Stimulated activated CD8-positive, alpha-beta memory T cell treated with anti-CD3 and anti-CD28 coated beads, Interleukin-7, amount 100 ng/mL, for 24 hours (primary cell): Measurements from ENCODE around the gene EXOSC7.
"Not testable (repeated sequence)": the region's sequence is repeated elsewhere in the genome, so short reads cannot be mapped to it uniquely, and the experiment has no call there.

ENCODE experiments used
- DNase-seq: peaks from one replicate; pipeline ENCODE4 v3.0.0-alpha.2; 2020; ENCODE audit warnings: low read depth

The EXOSC7 gene

DNA sequence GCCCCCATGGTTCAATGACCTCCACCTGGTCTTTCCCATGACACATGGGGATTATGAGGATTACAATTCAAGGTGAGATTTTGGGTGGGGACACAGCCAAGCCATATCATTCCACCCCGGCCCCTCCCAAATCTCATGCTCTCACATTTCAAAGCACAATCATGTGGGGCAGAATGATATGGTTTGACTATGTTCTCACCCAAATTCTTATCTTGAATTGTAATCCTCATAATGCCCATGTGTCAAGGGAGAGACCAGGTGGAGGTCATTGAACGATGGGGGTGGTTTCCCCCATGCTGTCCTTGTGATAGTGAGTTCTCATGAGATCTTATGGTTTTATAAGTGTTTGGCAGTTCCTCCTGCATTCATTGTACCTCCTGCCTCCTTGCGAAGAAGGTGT lies 47.6 kb downstream of the EXOSC7 start:
- no peak for DNase-seq

DNA sequence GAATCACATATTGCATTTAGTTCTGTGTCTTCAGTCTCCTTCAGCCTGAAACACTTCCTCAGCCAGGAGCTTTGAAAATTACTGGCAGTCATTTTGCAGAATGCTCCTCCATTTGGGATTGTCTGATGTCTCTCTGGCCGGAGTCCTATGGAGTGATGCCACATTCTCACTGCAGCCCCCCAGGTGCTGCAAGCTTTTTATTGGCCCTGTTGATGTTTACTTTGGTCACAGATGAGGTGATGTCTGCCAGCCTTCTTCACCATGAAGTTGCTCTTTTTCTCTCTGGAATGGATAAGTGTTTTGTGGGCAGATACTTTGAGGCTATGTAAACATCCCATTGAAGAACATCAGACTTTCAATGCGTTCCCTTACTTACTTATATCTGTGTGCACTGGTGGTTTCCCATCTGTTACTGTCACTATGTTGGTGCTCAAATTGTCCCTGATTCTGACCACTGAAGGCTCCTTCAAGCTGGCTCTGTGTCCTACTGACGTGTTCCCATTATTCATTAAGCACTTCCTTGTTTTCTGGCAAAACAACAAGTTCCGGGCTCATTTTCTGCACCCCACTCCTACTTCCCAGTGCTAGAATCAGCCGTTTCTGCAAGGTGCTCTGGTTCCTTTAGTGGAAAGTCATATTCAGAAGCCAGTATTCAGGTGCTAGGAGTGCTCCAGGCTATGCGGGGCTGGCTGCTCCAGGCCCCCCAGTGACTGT lies 48.7 kb downstream of the EXOSC7 start:
- no peak for DNase-seq

DNA sequence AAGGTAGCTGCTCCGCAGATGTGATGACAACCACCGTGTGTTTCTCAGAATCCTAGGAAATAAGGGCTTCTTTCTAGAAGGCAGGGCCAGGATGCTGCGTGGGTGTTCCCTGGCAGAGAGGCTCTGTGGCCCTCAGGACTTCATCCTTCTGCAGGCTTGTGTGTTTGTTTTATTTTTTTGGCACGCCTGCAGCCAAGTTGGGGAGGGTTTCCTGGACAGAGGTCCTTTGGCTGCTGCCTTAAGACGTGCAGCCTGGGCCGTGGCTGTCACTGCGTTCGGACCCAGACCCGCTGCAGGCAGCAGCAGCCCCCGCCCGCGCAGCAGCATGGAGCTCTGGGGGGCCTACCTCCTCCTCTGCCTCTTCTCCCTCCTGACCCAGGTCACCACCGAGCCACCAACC lies 50.0 kb downstream of the EXOSC7 start, which contains the start of gene CLEC3B:
CLEC3B (plus strand) TSS at position 266 of the 400 bp plus-strand sequence; CDS start at position 326, 60 bp downstream.
- no peak for DNase-seq

DNA sequence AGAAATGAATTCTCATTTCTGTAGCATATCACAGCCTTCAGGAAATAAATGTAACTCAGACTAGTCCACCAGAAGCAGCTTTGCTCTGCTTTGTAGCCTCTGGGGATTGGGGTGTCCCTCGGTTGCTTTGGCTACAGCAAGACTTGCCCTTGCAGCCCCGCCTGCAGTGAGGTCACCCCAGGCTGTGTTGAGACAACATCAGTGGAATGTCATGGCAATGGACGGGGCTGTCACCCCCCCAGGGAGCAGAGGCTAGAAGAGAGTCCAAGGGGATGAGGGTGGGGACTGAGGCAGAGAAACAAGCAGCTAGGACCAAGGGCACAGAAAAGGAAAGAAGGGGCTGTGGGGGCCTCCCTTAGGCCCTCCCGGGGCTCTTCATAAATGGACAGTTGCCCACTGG lies 50.9 kb downstream of the EXOSC7 start:
- no peak for DNase-seq

DNA sequence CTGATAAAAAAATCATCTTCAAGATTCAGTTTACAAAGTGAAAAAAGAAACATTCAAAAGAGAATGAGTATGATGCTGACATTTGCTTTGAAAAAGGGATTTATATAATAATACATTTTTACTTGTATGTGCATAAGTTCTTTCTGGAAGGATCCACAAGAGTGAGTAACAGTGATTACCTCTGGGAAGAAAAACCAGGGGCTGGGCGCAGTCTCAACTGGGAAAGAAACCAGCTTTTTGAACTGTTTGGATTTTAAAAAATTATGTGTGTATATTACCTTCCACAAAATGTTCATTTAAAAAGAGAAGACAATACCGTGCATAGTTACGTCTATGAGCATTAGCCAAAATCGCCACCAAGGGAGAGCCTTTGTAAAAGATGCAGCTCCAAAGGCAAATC lies 51.4 kb downstream of the EXOSC7 start:
- no peak for DNase-seq

DNA sequence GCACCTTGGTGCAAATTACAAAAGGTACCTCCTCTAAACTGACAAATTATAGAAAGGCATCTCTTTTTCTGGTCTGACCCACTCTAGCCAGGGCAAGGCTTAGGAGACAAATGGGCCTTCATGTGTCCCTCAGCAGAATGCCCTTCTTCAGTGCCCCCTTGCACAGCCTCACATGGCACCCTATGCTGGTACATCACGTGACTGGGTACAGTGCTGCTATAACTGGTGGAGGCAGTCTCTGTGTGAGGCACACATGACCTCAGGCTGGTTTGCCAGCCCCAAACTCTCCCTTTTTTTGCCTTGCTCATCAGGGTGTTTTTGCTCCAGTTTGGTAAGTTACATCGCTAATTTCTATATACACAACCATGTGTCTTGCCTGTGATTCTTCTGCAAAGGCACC lies 53.2 kb downstream of the EXOSC7 start:
- no peak for DNase-seq

DNA sequence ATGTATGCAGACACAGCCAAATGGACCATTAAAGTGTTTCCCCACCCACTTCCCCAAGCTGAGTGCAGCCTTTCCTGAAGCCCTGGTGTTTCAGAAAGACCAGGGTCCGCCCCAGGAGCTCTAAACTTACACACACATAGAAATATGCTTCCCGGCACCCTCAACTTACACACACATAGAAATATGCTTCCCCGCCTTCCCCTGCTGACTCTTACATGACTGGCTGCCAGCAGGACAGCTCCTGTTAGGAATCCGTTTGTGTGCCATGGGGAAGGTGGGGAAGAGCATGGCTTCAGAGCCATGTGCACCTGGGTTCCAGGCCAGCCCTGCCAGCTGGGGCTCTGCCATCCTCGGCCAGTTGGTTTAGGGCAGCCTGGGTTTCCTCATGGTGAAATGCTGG lies 53.6 kb downstream of the EXOSC7 start:
- no peak for DNase-seq

DNA sequence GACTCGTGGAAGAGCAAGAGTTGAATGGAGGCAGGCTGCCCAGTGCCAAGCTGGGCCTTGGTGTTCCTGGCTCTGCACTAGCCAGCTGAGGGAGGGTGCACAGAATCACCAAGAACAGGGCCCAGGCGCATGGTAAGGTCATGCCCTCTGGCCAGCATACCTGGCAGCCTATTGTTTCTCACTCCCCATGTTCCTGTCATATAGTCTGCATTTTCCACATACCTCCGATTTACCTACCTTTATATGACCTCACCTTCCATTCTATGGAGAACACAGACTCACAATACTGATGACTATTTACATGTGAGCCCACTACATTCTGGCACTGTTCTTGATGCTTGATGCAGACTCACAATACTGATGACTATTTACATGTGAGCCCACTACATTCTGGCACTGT lies 55.5 kb downstream of the EXOSC7 start:
- DNase-seq: no peak

DNA sequence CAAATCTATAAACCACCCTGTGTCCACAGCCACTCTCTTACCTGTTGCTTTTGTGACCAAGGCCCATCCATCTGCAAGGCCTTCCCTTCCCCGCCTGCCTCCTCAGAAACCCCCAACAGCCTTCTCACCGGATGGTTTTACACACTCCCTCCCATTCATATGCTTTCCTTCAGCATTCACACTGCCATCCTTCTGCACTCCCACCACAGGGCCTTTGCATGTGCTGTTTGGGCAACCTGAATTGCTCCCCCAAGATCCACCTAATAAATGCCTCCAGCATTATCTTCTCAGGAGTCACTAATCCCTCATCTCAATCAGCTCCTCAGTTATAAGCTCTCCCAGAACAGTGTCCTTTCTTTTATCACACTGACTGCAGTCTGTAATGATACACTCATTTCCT lies 56.1 kb downstream of the EXOSC7 start:
- no peak for DNase-seq

DNA sequence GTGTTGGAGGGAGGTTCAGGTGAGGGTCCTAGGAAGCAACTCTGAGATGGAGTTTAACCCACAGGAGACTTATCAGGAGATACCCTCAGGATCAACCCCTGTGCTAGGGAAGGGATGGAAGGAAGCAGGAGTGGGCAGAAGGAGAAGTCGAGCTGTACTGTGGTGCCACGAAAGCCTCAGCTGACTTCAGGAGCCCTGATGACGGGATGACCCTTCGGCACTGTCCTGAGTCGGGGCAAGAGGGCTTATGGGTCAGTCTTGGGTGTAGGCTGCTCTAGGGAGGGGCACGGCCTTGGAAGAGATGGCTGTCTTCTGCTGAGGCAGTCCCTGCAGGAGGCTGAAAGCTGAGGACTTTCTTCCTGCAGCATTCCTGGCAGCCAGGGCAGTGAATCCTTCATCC lies 57.7 kb downstream of the EXOSC7 start:
- no peak for DNase-seq

DNA sequence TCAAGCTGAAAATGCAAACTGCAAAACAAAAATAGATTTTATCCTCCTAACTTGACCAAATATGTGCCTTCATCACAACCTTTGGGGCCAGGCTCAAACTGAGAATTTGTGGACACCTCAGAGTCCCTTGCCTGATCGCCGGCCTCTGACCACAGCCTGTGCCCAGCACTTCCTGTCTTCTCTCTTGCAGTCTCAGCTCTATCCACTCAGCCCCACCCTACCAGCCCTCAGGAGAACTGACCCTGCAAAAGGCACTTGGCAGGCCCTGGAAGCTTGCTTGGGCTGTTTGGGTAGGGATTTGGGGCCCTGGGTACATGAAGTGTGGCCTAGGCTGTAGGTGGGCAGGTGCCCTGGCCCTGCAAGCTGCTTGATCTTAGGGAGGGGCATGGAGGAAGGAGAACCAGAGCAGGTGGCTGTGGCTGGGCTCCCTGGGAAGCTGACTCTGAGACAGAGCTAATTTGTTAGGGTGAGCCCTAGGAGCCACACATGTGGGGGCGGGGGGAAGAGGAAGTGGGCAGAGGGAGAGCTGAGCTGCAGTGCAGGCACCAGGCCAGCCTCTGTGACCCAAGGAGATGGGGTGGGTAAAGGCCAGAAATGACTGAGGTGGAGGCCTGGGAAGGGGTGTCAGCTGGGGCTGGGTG lies 58.7 kb downstream of the EXOSC7 start:
- DNase-seq: no peak

DNA sequence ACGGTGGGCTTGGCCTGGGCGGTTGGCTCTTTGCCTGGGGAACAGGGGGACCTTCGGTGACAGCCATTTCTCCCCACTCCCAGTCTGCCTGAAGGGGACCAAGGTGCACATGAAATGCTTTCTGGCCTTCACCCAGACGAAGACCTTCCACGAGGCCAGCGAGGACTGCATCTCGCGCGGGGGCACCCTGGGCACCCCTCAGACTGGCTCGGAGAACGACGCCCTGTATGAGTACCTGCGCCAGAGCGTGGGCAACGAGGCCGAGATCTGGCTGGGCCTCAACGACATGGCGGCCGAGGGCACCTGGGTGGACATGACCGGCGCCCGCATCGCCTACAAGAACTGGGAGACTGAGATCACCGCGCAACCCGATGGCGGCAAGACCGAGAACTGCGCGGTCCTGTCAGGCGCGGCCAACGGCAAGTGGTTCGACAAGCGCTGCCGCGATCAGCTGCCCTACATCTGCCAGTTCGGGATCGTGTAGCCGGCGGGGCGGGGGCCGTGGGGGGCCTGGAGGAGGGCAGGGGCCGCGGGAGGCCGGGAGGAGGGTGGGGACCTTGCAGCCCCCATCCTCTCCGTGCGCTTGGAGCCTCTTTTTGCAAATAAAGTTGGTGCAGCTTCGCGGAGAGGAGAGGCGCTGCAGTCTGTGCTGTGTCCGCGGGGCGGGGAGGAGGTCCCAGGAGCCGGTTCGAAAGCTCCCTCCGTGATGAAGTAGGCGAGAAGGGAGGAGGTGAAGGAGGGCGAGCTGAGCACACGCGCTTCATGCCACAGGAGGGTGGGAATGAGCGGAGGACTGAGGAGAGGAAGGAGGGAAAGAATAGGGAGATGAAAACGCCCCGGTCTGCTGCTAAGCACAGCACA lies 59.6 kb downstream of the EXOSC7 start:
- DNase-seq: no peak

DNA sequence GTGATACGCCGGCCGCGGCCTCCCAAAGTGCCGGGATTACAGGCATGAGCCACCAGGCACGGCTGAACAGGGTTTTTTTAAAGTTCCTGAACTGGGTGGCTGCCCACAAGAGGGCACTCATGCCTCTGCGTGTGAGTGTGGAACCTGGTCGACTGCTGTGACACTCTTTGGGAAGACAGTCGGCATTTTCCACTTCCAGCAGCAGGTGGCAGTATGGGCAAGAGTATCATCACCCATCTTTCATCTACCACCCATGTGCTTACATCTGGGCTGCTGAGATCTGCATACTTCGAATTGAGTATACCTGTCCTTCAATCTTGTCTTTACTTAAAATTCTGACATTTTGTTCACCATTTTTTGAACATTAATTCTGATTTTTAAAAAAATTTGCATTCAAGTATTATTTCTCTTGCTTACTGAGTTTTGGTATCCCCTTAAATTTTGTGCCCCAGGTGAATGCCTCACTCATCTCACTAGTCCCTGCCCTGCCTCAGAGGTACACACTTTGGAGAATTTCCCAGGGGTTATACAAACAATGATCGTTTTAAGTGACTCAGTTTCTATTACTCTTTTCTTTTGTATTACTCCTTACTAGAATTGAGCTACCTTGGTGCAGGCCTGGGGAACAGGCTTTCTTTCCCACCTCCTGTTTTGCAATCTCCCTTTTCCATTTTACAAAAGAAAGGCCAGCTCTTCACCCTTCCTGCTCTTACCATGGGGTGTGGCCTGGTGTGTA lies 61.8 kb downstream of the EXOSC7 start:
- DNase-seq: peak; percentile 78

DNA sequence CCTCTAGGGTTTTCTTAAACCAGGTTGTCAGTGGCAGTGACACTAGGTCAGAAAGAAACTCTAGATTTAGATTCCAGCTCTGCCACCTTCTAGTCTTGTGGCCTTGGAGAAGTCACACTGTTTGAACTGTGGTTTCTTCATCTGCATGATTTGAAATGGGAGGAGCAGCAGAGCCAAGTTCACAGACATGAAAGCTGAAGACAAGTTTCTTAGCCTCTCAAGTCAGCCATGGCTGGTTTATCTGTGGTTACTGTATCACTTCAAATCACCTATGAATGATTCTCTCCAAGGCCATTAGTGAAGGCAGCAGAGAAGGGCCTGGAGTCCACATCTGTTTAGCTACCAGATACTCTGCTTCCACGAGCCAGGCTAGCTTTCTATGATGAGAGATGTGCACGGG lies 65.6 kb downstream of the EXOSC7 start:
- no peak for DNase-seq

DNA sequence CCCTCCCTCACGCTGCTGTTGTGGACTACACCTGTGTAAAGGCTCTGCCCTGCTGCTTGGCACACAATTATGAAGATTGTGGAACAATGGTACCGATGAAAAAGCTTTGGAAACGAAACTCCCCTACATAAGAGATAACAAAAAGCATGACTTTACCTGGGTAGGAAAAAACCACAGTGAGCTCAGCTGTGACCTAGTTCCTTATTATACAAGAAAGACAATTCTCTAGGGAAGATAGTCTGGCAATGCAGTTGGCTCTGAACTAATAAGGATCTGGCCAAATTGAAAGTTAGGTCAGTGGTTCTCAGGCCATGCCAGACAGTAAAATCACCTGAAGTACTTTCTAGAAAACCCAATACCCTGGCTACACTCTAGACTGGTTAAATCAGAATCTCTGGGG lies 66.1 kb downstream of the EXOSC7 start:
- DNase-seq: no peak

DNA sequence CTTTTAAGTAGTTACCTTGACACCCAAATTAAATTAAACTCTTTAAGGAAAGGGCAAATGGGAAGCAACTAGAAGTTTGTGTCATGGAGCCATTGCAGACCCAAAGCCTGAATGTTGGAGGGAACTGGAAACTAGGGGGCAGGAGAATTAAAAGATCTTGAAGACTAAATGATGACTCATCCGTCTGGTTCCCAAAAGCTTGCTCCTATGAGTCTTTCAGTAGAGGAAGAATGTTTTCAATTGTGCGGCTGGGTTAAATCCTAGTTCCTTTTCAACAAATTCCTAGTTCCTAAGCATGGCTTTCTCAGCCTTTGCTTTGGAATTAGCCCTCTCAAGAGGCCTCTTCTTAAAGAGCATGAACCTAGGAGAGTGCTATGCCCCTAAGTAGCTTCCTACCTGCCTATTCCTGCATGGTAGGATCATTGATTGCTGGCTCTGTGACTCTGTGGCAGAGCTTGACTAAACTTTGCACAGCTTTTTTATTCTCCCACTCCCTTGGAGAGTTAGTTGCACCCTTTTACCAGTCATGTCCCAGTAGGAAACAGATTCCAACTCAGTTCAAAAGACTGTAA lies 67.8 kb downstream of the EXOSC7 start:
- no peak for DNase-seq

DNA sequence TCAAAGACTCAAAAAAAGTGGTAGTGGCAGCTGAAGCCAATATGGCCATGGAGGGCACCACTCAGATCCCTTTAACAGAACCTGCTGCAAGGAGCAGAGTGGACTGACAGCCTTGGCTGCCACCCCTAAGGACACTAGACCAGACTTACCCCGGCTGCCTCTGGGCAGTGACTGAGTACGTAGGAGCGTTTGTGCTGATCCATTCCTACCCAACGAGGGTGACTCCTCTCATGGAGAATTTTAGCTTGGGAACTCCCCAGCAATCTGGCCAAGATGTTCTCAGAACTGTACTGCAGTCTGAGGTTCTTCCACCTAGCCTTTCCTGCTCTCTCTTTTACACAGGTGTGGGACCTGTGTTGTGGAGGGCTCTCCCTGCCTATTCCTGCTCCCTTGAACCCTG lies 72.2 kb downstream of the EXOSC7 start:
- no peak for DNase-seq

DNA sequence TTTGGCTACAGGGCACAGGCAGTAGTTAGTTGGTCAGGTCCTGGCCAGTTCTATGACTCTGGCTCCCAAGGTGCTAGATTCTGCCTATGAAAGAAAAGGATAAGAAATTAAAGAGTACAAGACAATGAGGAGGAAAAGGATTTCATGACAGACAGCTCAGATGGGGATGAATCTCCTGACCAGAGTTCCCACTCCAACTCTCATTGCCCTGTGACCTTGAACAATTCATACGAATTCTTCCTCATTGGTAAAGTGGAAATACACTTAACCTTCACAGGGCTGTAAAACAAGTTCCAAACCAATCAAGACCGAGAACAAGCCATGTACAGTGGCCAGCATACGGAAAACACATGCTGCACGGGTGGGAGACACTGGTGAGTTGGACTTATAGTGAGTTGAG lies 73.8 kb downstream of the EXOSC7 start:
- DNase-seq: no peak

DNA sequence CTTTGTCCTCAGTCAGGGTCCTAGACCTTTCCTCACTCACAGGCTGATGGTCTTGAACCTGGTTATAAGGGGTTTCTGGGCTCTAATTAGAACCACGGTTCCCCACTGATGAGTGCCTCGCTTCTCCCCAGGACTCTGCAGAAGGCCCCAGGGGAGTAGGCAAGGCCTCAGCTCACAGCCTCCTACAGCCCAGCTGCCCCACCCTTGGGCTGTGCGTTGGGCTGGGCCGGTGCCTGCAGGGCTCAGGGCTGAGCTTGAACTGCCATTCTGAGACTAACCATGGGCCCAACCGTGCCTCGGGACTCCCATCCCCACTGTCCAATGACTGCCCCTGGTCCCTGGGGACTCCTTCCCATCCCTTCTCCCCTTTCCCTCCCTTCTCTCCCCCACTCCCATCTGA lies 75.6 kb downstream of the EXOSC7 start:
- DNase-seq: no peak

DNA sequence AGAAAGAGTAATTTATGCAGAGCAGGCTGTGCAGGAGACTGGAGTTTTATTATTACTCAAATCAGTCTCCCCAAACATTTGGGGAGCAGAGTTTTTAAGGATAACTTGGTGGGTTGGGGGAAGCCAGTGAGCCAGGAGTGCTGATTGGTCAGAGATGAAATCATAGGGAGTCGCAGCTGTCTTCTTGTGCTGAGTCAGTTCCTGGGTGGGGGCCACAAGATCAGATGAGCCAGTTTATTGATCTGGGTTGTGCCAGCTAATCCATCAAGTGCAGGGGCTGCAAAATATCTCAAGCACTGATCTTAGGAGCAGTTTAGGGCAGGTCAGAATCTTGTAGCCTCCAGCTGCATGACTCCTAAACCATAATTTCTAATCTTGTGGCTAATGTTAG lies 77.8 kb downstream of the EXOSC7 start:
- not testable (repeated sequence) for DNase-seq

DNA sequence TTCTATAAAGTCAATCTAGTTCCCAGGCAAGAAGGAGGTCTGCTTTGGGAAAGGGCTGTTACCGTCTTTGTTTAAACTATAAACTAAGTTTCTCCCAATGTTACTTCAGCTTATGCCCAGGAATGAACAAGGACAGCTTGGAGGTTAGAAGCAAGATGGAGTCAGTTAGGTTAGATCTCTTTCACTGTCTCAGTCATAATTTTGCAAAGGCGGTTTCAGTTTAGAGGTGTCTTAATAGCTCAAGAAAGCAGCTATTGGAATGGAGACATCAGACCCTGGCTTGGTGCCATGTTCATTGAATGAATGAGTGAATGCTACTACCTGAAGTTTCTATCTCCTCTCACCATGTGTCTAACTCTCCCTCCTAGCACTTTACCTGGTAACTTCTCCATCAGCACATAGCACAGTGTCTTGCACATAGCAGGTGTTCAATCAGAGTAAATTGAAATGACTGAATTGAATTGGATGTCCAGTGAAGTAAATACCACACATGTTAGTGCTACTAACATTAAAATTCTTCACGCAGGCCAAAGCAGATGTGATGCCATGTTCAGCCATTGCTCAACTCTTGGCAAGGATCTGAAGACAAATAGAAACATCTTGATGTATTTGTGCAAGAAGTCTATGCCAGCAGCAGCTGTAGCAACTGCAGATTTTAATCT lies 78.3 kb downstream of the EXOSC7 start:
- no peak for DNase-seq

DNA sequence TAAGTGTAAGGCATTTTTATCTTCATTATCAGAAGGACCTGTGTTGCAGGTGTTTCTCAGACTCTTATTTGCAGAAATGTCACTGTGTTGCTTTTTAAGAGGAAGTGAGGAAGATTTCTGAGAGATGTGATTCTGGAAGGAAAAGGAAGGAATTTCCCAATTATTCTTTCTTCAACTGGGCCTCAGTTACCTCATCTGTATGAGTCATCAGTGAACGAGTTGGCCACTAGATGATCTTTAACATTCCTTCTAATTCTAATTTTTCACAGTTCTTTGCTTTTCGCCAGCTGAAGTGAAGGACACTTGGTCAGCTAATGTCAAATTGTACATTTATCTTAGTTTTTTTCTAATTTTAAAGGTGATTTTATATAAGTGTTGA lies 79.0 kb downstream of the EXOSC7 start:
- DNase-seq: no peak
